ENCODE results near the gene ICA1. TPM values are rescaled to one million over a fixed set of nuclear protein-coding genes. Genes with fewer than 3 reads are reported as not detected.

ICA1 gene
- total and polyA plus RNA-seq, 2 of the 13 experiments (the other 11 are each of a cell fraction or from before 2014, with no cell fraction given), result 0.29 TPM; not detected in 1

GRCh38 chr7:8261711-8262695, at the start of gene ICA1 (continued):
- TF ChIP-seq ZBTB40 (IDR thresholded peaks at IDR 0.05) (no peak), ZBTB40 (CRISPR knock-in tag; IDR thresholded peaks at IDR 0.05) (no peak), ZNF687 (CRISPR knock-in tag; IDR thresholded peaks at IDR 0.05) (peak; percentile 16; the same call in 1 of the 2 replicates), ATF1 (CRISPR knock-in tag; IDR thresholded peaks at IDR 0.05) (no peak), GABPB1 (CRISPR knock-in tag; IDR thresholded peaks at IDR 0.05) (peak; percentile 63; the same call in 1 of the 2 replicates), ZNF574 (CRISPR knock-in tag; IDR thresholded peaks at IDR 0.05) (peak; percentile 65), HNRNPLL (IDR thresholded peaks at IDR 0.05; ENCODE audit: low read depth, low read length, poor library complexity, severe bottlenecking) (peak; percentile 99), EZH2 (conservative IDR thresholded peaks at IDR 0.05; ENCODE audit: low read depth, low read length) (0 out of 2 replicates have a peak, but pooled peaks have one; percentile 31), NAIF1 (CRISPR knock-in tag; IDR thresholded peaks at IDR 0.05; ENCODE audit: borderline replicate concordance) (peak; percentile 89; the same call in 1 of the 2 replicates)
